H1 (cell line): Measurements from ENCODE around the gene EML4. TPM values are rescaled to one million over a fixed set of nuclear protein-coding genes. Genes with fewer than 3 reads are reported as not detected.

Experiments used
- CTCF ChIA-PET: fragments of 300-600 bp; sonication (Branson Sonifier 250); formaldehyde crosslinking; loops from one replicate; lab custom pipeline; 2021; ENCODE audit not compliant: partially characterized antibody; lab: Charles Lee
- POLR2A ChIA-PET: fragments of 300-600 bp; sonication (Branson Sonifier 250); formaldehyde crosslinking; loops from one replicate; lab custom pipeline; 2021; ENCODE audit warnings: inconsistent platforms; ENCODE audit not compliant: partially characterized antibody; lab: Charles Lee
- DNase-seq, 2 experiments: peaks; one replicate each; pipeline versions ENCODE4 v3.0.0 to v3.0.0-alpha.2; 2010 to 2022; ENCODE audit warnings: low spot score in 2 of 2, low read depth in 1 of 2, mixed read lengths in 1 of 2
- FAIRE-seq: peaks from 2 replicates; lab custom pipeline; 2011; peaks lifted over from hg19 to GRCh38; lab: Jason Lieb, UNC
- H2AFZ ChIP-seq: 2 replicates; pipeline ENCODE4 v1.8.1; 2012; ENCODE audit warnings: low read length, inconsistent platforms
- H2AK5ac ChIP-seq: 2 replicates; pipeline ENCODE4 v1.6.1; 2013; ENCODE audit warnings: low read depth, low read length
- H2BK120ac ChIP-seq: replicated peaks from 2 replicates; pipeline ENCODE3; 2013; ENCODE audit warnings: low read depth, low read length, inconsistent platforms
- H2BK12ac ChIP-seq: 2 replicates; pipeline ENCODE4 v1.6.1; 2013; ENCODE audit warnings: low read depth, low read length
- H2BK15ac ChIP-seq: 2 replicates; pipeline ENCODE4 v1.6.1; 2013; ENCODE audit warnings: low read length
- H2BK20ac ChIP-seq: 2 replicates; pipeline ENCODE4 v1.6.1; 2013; ENCODE audit warnings: low read length
- H2BK5ac ChIP-seq: 2 replicates; pipeline ENCODE4 v1.6.1; 2013; ENCODE audit warnings: low read depth, low read length
- H3K14ac ChIP-seq: 2 replicates; pipeline ENCODE4 v1.6.1; 2013; ENCODE audit warnings: inconsistent platforms; ENCODE audit not compliant: insufficient read length
- H3K18ac ChIP-seq: 2 replicates; pipeline ENCODE4 v1.6.1; 2013; ENCODE audit warnings: low read length; ENCODE audit errors: extremely low read depth
- H3K23ac ChIP-seq: 2 replicates; pipeline ENCODE4 v1.6.1; 2013; ENCODE audit warnings: inconsistent platforms; ENCODE audit not compliant: insufficient read length
- H3K23me2 ChIP-seq: 2 replicates; pipeline ENCODE4 v1.6.1; 2013; ENCODE audit warnings: low read depth, low read length
- H3K27ac ChIP-seq: 2 replicates; pipeline ENCODE4 v1.6.1; 2011; ENCODE audit warnings: low read depth, low read length, inconsistent platforms
- H3K27me3 ChIP-seq, 4 experiments: replicated peaks in 1 of 4; 1 replicate in 1 of 4; 2 replicates in 3 of 4; pipeline versions ENCODE4 v1.6.1 to v1.8.1; 2011 to 2013; ENCODE audit warnings: low read length in 3 of 4, mild to moderate bottlenecking in 3 of 4, inconsistent platforms in 2 of 4, mixed read lengths in 2 of 4, moderate library complexity in 1 of 4; ENCODE audit not compliant: control insufficient read depth in 3 of 4, insufficient read depth in 3 of 4; ENCODE audit errors: extremely low read depth in 1 of 4
- H3K36me3 ChIP-seq, 4 experiments: 2 replicates each; pipeline versions ENCODE4 v1.6.1 to v1.8.1; 2011 to 2013; ENCODE audit warnings: mild to moderate bottlenecking in 4 of 4, low read length in 3 of 4, moderate library complexity in 2 of 4, control low read depth in 1 of 4, inconsistent platforms in 1 of 4; ENCODE audit not compliant: insufficient read depth in 4 of 4, control insufficient read depth in 2 of 4
- H3K4ac ChIP-seq: replicated peaks from 2 replicates; pipeline ENCODE3; 2013; ENCODE audit warnings: low read length, low read depth, mixed read lengths, inconsistent platforms; ENCODE audit not compliant: insufficient read length
- H3K4me1 ChIP-seq, 4 experiments: replicated peaks in 1 of 4; 1 replicate in 1 of 4; 2 replicates in 3 of 4; pipeline versions ENCODE4 v1.6.1 to v1.8.1; 2011 to 2013; ENCODE audit warnings: low read length in 3 of 4, inconsistent platforms in 2 of 4, mixed read lengths in 1 of 4; ENCODE audit not compliant: insufficient read depth in 4 of 4, control insufficient read depth in 3 of 4
- H3K4me2 ChIP-seq, 2 experiments: 2 replicates each; pipeline versions ENCODE4 v1.6.1 to v1.8.1; 2011 to 2013; ENCODE audit warnings: low read depth in 2 of 2, low read length in 2 of 2, control low read depth in 1 of 2, inconsistent platforms in 1 of 2, mild to moderate bottlenecking in 1 of 2; ENCODE audit not compliant: insufficient read depth in 1 of 2
- H3K4me3 ChIP-seq, 4 experiments: fragments of 200-600, 300-600 bp in 1 of 4; sonication (generic), shearing (Covaris generic), sonication (Bioruptor Twin) in 1 of 4; 2 replicates each; pipeline versions ENCODE4 v1.5.1 to v1.8.1; 2011 to 2016; ENCODE audit warnings: low read length in 4 of 4, low read depth in 3 of 4, control low read depth in 2 of 4, inconsistent platforms in 2 of 4, mild to moderate bottlenecking in 2 of 4, mixed read lengths in 1 of 4, moderate library complexity in 1 of 4; ENCODE audit not compliant: insufficient read depth in 2 of 4; ENCODE audit errors: extremely low read depth in 1 of 4
- H3K56ac ChIP-seq: replicated peaks from 2 replicates; pipeline ENCODE3; 2013; ENCODE audit warnings: low read depth, mild to moderate bottlenecking, mixed read lengths, low read length, inconsistent platforms; ENCODE audit not compliant: insufficient read length
- H3K79me1 ChIP-seq: 2 replicates; pipeline ENCODE4 v1.6.1; 2013; ENCODE audit warnings: low read depth, low read length, control low read depth
- H3K79me2 ChIP-seq, 2 experiments: 2 replicates each; pipeline versions ENCODE4 v1.6.1 to v1.8.1; 2012 to 2013; ENCODE audit warnings: low read length in 2 of 2, mild to moderate bottlenecking in 2 of 2, inconsistent platforms in 1 of 2; ENCODE audit not compliant: insufficient read depth in 2 of 2, control insufficient read depth in 1 of 2
- H3K9ac ChIP-seq, 4 experiments: replicated peaks in 1 of 4; 1 replicate in 1 of 4; 2 replicates in 3 of 4; pipeline versions ENCODE4 v1.6.1 to v1.8.1; 2011 to 2013; ENCODE audit warnings: low read depth in 3 of 4, low read length in 3 of 4, control low read depth in 2 of 4, mild to moderate bottlenecking in 2 of 4, moderate library complexity in 2 of 4, inconsistent platforms in 1 of 4; ENCODE audit errors: extremely low read depth in 1 of 4
- H3K9me3 ChIP-seq, 2 experiments: 2 replicates each; pipeline versions ENCODE4 v1.6.1 to v1.8.1; 2012 to 2013; ENCODE audit warnings: mild to moderate bottlenecking in 2 of 2, moderate library complexity in 2 of 2, control low read depth in 1 of 2, inconsistent platforms in 1 of 2, low read depth in 1 of 2, low read length in 1 of 2, mixed read lengths in 1 of 2; ENCODE audit not compliant: insufficient read depth in 2 of 2
- H4K20me1 ChIP-seq, 2 experiments: replicated peaks in 1 of 2; 2 replicates each; pipeline versions ENCODE3 to v1.8.1; 2011 to 2013; ENCODE audit warnings: inconsistent platforms in 2 of 2, low read length in 2 of 2, mild to moderate bottlenecking in 1 of 2; ENCODE audit not compliant: insufficient read depth in 2 of 2, control insufficient read depth in 1 of 2
- H4K5ac ChIP-seq: 2 replicates; pipeline ENCODE4 v1.6.1; 2013; ENCODE audit warnings: low read length, low read depth, mixed read lengths, inconsistent platforms; ENCODE audit not compliant: insufficient read length
- H4K8ac ChIP-seq: 2 replicates; pipeline ENCODE4 v1.8.0; 2013; ENCODE audit warnings: mild to moderate bottlenecking, moderate library complexity, low read length, inconsistent platforms; ENCODE audit not compliant: insufficient read depth; ENCODE audit errors: extremely low read depth
- H4K91ac ChIP-seq: replicated peaks from 2 replicates; pipeline ENCODE3; 2013; ENCODE audit warnings: low read length, mixed read lengths, inconsistent platforms; ENCODE audit not compliant: insufficient read length
- GTF2F1 ChIP-seq: IDR thresholded peaks from 2 replicates; pipeline ENCODE4 v1.6.1; 2012; ENCODE audit warnings: low read depth, low read length, improper control_type of control experiment, borderline replicate concordance
- WGBS, 2 experiments: shearing (Covaris generic) in 1 of 2; methylation state at CpG; one replicate each; pipeline versions ENCODE4 v1.1.6 to v1.1.7; 2013 to 2015; ENCODE audit warnings: low lambda C conversion rate in 2 of 2, mixed read lengths in 2 of 2, inconsistent platforms in 1 of 2, low coverage in 1 of 2, missing lambda C conversion rate in 1 of 2; ENCODE audit not compliant: insufficient replicate concordance in 2 of 2, insufficient coverage in 1 of 2, insufficient read length in 1 of 2; ENCODE audit errors: extremely low coverage in 1 of 2, missing lambda C conversion rate in 1 of 2; 5-methylcytosine and 5-hydroxymethylcytosine counted together
- polyA plus RNA-seq, 7 experiments: library from polyadenylated mRNA; depleted of rRNA in 3 of 7; stranded (reverse) in 5 of 7; unstranded in 2 of 7; fragments of >200 nt in 5 of 7; fragments of 200-250 nt in 2 of 7; gene quantifications; 1 replicate in 5 of 7; 2 replicates in 1 of 7; 4 replicates in 1 of 7; pipeline versions ENCODE4 v1.2.1 to v1.2.3, GENCODE V29; 2011 to 2013; ENCODE audit warnings: missing spikeins in 2 of 7, mixed read lengths in 2 of 7
- total RNA-seq: library from RNA; stranded (reverse); fragmentation: NEBNext Ultra II Directional; extraction: Animal tissue kit (Norgen Biotek cat#: 25700); gene quantifications from 2 replicates; pipeline ENCODE4 v1.2.1, GENCODE V29; 2021

EML4 gene
- total and polyA plus RNA-seq, 2 of the 8 experiments (the other 6 are each of a cell fraction or from before 2014, with no cell fraction given): 50.1 to 104 TPM

DNA sequence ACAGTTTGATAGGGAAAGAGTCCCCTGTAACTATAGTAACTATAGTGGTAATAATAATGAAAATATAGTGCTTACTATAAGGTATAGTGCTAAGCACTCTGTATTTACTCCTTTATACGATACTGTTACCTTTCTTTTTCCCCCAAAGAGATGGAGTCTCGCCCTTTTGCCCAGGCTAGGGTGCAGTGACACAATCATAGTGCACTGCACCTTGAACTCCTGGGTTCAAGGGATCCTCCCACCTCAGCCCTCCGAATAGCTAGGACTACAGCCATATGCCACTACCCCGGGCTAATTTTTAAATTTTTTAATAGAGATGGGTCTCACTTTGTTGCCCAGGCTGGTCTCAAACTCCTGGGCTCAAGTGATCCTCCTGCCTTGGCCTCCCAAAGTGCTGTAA lies 34.6 kb downstream of the EML4 start:
- 86% methylated on average over 4 of the region's 4 CpGs; no CpG with 5 or more reads in 1 of the 2 experiments for WGBS, 2 experiments
- POLR2A ChIA-PET: no interaction called here
- no peak for FAIRE-seq
- no peak for TF ChIP-seq GTF2F1

More for the DNA sequence above, 34.6 kb downstream of the EML4 start:
- Histone ChIP-seq H3K27ac (no peak overlapping the region), H3K4me2 (no peak overlapping the region), H3K9ac (no peak overlapping the region), H2BK120ac (no peak overlapping the region), H3K23me2 (no peaks in the 10 kb centered on the region), H3K4me3 (no peak overlapping the region), H3K14ac (no peak overlapping the region), H4K20me1 (peaks cover 3 to 4% of the 10 kb centered on the region in 2 experiments), H3K23ac (no peak overlapping the region), H2BK15ac (no peak overlapping the region), H2AFZ (no peak overlapping the region), H3K4me1 (peaks cover 0 to 1% (median 0%) of the 10 kb centered on the region in 4 experiments; a peak in 1 of 7 replicates), H3K79me1 (no peaks in the 10 kb centered on the region; the same call in 1 of the 2 replicates), H3K4ac (no peak overlapping the region), H3K9me3 (no peaks in the 10 kb centered on the region), H3K36me3 (no peaks in the 10 kb centered on the region), H2BK20ac (no peak overlapping the region), H2BK5ac (no peak overlapping the region), H4K8ac (no peak overlapping the region), H4K5ac (no peak overlapping the region), H4K91ac (no peak overlapping the region), H2AK5ac (no peak overlapping the region), H2BK12ac (no peak overlapping the region), H3K56ac (no peak overlapping the region), H3K79me2 (peaks cover 2 to 84% of the 10 kb centered on the region in 2 experiments), H3K27me3 (no peaks in the 10 kb centered on the region), H3K18ac (no peak overlapping the region)
- no peak for DNase-seq
- CTCF ChIA-PET: interaction anchor here (0.7 to 1.6 kb wide), 6 partner anchors 10 to 113 kb away, joined by 3 to 5 read pairs (median 4); no protein-coding TSS in a partner anchor
